ENCODE data around the gene MYO15A. TPM values are rescaled to one million over a fixed set of nuclear protein-coding genes. Genes with fewer than 3 reads are reported as not detected.
A peak's percentile ranks its signal among the peaks of the same experiment; 100 is the strongest.
"Not testable (repeated sequence)": the region's sequence is repeated elsewhere in the genome, so short reads cannot be mapped to it uniquely, and the experiment has no call there.

Gene MYO15A
- total RNA-seq, 1 donor from 2014 or later: 0.21 TPM

DNA sequence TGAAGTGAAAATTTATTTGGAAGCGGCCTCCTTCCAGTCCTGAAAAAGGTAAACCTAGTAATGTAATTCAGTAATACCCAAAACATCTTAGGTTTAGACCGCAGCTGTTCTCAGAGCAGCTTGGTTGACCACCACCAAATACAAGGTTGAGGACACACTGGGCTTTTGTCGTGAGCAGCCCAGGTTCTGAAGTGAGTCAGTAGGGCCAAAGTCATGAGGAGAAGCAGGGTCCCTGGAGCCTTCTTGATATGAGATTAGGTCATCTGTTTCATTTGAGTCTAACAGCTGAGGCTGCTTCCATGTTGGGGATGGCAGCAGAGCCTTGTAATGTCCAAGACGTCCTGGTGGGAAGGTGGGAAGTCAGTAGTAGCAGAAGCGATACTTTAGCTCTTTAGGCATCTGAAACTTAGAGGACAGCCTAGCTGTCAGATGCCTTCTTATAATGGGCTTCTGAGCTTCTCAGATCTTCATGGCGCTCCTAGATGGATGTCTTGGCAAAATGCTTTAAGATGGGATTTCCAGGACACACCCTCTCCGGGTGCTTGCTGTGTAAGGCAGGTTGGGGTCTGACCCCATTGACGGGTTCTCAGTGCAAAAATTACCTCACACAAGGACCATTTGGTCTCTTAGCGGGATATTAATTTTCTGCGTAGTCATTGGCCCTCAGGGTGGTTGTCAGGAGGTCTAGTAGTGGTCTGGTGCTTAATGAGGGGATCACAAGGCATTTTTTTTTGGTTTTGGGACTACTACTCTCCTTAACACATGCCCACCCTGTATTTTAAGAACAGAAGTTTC is 77.5 kb downstream of the MYO15A start:
- peak; percentile 26 for DNase-seq

DNA sequence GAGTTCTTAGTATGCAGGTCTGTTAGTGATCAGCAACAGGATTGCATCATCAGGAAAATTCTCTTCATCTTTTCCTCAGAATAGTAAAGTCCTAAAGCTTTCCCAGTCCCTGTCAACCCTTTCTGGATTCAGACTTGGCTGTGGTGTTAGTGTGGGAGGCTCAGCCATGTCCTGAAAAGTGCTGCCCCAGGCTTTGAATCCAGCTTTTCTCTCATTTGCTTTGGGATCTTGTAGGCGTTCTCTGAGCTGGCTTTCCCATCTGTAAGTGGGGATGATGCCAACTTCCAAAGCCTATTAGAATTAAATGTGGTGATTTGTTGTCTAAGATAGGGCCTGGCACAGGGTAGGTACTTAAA is 78.0 kb downstream of the MYO15A start:
- DNase-seq: peak; percentile 65

DNA sequence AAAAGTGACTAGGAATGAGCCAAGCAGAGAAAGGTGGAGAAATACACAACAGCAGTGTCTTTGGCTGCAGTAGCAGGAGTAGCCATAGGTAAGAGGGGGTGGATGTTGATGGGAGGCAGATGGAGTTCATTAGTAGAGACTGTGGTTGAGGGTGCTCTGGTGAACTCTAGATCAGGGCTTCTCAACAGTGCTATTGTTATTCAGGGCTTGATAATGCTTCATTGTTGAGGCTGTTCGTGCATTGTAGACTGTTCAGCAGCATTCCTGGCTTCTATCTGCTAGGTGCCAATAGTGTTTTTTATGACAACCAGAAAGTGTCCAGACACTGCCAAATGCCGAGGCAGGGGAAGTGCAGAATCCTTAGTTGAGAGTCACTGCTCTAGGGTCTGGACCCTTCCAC is 78.7 kb downstream of the MYO15A start:
- DNase-seq: no peak

GRCh38 chr17:18187821-18188761 is 79.5 kb downstream of the MYO15A start:
- no peak for DNase-seq

DNA sequence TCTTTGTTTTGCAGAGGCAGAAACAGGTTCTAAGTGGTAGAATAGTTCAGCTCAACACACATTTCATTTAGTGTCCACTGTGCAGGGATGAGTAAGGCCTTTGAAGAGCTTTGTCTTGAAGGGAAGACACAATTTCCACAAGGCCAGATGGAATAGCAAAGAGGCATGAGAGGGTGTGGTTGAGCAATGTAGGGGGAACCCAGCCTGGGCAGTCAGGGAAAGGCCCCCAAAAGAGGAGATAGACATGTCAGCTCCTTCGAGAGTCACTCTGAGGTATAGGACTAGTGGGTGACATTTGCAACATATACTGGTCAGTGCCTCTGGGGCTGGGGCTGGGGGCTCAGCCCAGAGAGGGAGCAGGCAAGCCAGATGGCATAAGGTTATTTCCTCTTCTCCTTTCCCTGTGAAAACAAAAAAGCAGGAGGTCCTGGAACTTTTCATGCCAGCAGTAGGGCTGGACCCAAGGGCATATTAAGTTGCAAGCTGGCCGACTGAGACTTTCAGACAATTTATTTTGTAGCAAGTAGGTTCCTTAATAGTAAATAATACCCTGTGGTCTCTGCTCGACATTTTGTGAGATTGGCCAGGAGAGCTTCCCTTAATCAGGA is 82.2 kb downstream of the MYO15A start:
- peak; percentile 51 for DNase-seq

GRCh38 chr17:18191236-18191667 is 82.7 kb downstream of the MYO15A start:
- no peak for DNase-seq

- no peak for DNase-seq
Observed at GRCh38 chr17:18191967-18192366, 83.4 kb downstream of the MYO15A start.

DNA sequence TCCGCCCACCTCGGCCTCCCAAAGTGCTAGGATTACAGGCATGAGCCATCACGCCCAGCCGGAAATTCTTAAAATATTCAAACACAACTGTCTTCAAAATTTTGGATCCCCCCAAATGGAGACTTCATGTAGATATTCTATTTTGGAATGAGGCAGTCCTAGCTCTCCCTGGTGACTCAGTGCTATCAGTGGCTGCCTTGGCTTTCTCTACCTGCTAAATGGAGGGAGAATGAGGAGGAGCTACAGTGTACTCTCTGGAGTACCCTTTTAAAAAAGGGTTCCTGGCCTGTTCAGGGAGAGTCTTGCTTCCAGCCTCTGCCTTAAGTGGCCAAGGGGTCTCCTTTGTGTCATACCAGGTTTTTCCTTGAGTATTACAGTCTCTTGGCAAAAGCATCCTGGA is 85.8 kb downstream of the MYO15A start:
- DNase-seq: no peak

DNA sequence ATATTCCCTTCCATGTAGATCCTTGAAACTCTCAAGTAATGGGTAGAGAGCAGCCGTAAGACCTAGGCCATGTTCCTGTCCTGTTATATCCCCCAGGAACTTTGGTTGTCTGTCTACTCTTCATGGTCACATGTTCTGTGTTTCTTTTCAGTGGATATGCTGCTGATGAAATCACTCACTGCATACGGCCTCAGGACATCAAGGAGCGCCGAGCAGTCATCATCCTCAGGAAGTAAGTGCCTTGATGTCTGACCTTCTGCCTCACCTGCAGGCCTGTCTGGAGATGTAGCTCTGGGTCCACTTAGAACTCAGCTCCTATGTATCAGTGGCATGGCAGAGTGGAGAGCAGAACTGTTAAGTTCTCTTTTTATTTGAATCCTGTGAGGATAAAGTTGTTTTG is 86.2 kb downstream of the MYO15A start:
- no peak for DNase-seq

DNA sequence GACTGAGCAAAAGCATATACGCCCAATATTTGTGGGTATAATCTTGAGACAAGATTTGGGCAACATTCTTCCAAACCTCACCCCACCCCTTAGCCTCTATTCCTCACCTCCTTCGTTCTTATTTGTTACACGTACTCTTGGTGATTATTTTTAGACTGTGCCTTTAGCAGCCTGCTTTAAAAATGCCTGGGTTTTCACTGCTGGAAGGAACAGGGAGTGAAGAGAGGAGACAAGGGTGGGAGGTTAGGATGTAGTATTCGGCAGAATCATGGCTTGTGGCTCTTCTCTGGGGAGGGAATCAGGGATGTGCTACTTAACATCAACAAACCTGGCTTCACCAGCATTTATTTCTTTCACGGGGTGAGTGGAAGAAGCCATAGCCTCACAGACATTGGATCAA is 86.7 kb downstream of the MYO15A start:
- DNase-seq: no peak

- DNase-seq: no peak
Observed at GRCh38 chr17:18197535-18198194, 89.1 kb downstream of the MYO15A start.

- no peak for DNase-seq
Observed at GRCh38 chr17:18198530-18198929, 90.0 kb downstream of the MYO15A start.

DNA sequence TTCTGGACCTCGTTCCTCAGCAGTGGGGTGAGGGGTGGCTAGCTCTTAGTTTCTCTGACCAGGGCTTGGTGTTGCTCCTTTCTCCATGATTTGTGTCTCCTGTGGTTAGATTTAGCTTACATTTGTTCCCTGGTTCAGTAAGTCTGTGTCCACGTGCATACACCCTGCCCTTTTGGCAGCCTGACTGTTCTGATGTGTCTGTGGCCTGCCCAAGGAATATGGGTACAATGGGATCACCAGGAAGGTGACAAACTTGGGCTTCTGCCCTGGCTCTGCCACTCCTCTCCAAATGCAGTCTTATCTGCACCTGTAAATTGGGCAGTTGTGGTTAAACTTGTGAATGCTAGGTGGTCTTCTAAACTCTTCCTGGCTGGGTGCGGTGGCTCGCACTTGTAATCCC is 92.6 kb downstream of the MYO15A start:
- DNase-seq: no peak

GRCh38 chr17:18203308-18203707 is 94.8 kb downstream of the MYO15A start:
- DNase-seq: no peak

GRCh38 chr17:18205861-18206260 is 97.3 kb downstream of the MYO15A start:
- DNase-seq: no peak

- no peak for DNase-seq
Observed at GRCh38 chr17:18206962-18207361, 98.4 kb downstream of the MYO15A start.

DNA sequence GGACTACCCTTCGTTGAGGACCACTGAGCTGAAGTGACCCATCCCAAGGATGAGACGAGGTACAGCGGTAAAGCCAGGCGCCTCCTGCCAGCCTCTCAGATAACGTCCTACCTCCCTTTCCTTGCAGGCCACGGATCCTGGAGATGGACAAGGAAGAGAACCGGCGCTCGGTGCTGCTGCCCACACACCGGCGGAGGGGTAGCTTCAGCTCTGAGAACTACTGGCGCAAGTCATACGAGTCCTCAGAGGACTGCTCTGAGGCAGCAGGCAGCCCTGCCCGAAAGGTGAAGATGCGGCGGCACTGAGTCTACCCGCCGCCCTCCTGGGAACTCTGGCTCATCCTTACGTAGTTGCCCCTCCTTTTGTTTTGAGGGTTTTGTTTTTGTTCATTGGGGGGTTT is 99.5 kb downstream of the MYO15A start:
- DNase-seq: no peak

- DNase-seq: peak; percentile 13
Observed at GRCh38 chr17:18213666-18214270, 105.2 kb downstream of the MYO15A start.

DNA sequence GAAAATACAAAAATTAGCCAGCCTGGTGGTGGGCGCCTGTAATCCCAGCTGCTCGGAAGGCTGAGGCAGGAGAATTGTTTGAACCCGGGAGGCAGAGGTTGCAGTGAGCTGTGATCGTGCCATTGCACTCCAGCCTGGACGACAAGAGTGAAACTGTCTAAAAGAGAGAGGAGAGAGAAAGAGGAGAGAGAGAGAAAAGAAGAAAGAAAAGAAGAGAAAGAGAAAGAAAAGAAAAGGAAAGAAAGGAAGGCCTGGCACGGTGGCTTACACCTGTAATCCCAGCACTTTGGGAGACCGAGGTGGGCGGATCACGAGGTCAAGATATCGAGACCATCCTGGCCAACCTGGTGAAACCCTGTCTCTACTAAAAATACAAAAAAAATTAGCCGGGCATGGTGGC is 108.3 kb downstream of the MYO15A start:
- not testable (repeated sequence) for DNase-seq

DNA sequence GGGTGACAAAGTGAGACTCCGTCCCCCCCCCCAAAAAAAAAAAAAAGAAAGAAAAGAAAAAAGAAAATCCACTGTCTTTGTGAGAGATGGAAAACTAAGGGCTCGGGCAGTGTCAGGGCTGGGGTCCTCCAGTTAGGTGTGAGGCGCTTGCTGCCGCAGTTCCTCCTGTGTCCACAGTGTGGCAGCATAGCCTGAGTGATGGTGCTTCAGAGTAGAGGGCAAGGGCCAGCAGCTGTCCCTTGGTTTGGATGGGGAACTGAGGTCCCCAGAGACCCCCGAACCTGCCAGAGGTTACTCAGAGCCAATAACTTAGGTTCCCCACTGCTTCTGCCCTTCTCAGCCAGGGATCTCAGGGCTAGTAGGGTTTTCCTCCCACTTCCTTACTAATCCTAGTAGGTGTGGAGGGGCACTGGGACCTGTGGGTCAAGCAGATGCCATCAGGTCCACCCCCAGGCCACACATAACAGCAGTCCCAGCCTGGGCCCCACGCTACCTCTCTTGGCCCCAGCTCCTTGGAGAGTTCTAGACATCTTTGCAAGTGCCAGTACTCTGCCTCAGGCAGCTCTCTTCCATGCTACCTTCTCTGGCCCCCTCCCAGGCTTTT is 109.0 kb downstream of the MYO15A start:
- peak; percentile 86 for DNase-seq

- DNase-seq: peak; percentile 17
Observed at GRCh38 chr17:18218756-18219415, 110.3 kb downstream of the MYO15A start.
